ENCODE measurements around the gene GRK4. TPM values are rescaled to one million over a fixed set of nuclear protein-coding genes. Genes with fewer than 3 reads are reported as not detected.
"Not testable (repeated sequence)": the region's sequence is repeated elsewhere in the genome, so short reads cannot be mapped to it uniquely, and the experiment has no call there.

Gene GRK4
- total RNA-seq = 10 to 100 TPM in 5 of 8 experiments, 1 to 10 TPM in 3; 7.3 to 22.2 (median 14.2) TPM

GRCh38 chr4:2963175-2963965 is at the start of gene GRK4, which contains the start of gene NOP14:
GRK4 (plus strand) TSS chr4:2963571; CDS start chr4:2964071, 500 bp downstream.
NOP14 (minus strand) TSS chr4:2963406; CDS start chr4:2963319, 87 bp downstream.
- Histone ChIP-seq H3K4me1 (replicated peaks in 1 of 2) (peaks cover 14 to 29% of the 10 kb centered on the region in 2 donors), H3K27ac (peak within 1 kb of the TSS; percentile 67 to 90), H3K4me3 (peak within 1 kb of the TSS; percentile 76 to 90 (median 84))
- in situ Hi-C loops (cut with MboI; ENCODE audit: low pct_unique_long_range_greater_than_20kb in 2 of 9, low sequenced_read_pairs in 9 of 9, unreplicated experiment in 9 of 9) = no loop called here
- WGBS, 10 experiments = 0 to 3% (median 0%) methylated on average over 1 to 18 of the region's 105 CpGs; no CpG with 5 or more reads in 5 of the 10 experiments
- ATAC-seq (replicated peaks in 6 of 8) = peak; percentile 79 to 92 (median 88)

GRCh38 chr4:2914256-2915126 is 48.9 kb upstream of the GRK4 start:
- in situ Hi-C loops (cut with MboI; ENCODE audit: low pct_unique_long_range_greater_than_20kb in 2 of 9, low sequenced_read_pairs in 9 of 9, unreplicated experiment in 9 of 9) = no loop called here
- Histone ChIP-seq H3K27ac (no peak overlapping the region), H3K4me3 (no peak overlapping the region), H3K4me1 (replicated peaks in 1 of 2) (no peaks in the 10 kb centered on the region)
- WGBS, 10 experiments = 72 to 100% (median 92%) methylated on average over 1 to 8 of the region's 16 CpGs; no CpG with 5 or more reads in 2 of the 10 experiments
- ATAC-seq (replicated peaks in 6 of 8) = no peak

- Histone ChIP-seq H3K4me3 (no peak overlapping the region), H3K27ac (no peak overlapping the region), H3K4me1 (replicated peaks in 1 of 2) (no peaks in the 10 kb centered on the region)
- 79 to 100% (median 80%) methylated on average over 1 to 6 of the region's 9 CpGs; no CpG with 5 or more reads in 7 of the 10 experiments for WGBS, 10 experiments
- in situ Hi-C loops (cut with MboI; ENCODE audit: low pct_unique_long_range_greater_than_20kb in 2 of 9, low sequenced_read_pairs in 9 of 9, unreplicated experiment in 9 of 9) = no loop called here
- no peak for ATAC-seq (replicated peaks in 6 of 8)
Measured at GRCh38 chr4:2915789-2916188, 47.6 kb upstream of the GRK4 start.

GRCh38 chr4:2916696-2917095 is 46.7 kb upstream of the GRK4 start:
- in situ Hi-C loops (cut with MboI; ENCODE audit: low pct_unique_long_range_greater_than_20kb in 2 of 9, low sequenced_read_pairs in 9 of 9, unreplicated experiment in 9 of 9); H3K4me1 ChIP-seq (replicated peaks in 1 of 2); ATAC-seq (replicated peaks in 6 of 8); H3K27ac ChIP-seq; H3K4me3 ChIP-seq: not testable (repeated sequence)
- 92 to 100% (median 100%) methylated on average over 1 to 2 of the region's 2 CpGs; no CpG with 5 or more reads in 6 of the 10 experiments for WGBS, 10 experiments

- H3K4me1 ChIP-seq (replicated peaks in 1 of 2); H3K4me3 ChIP-seq; in situ Hi-C loops (cut with MboI; ENCODE audit: low pct_unique_long_range_greater_than_20kb in 2 of 9, low sequenced_read_pairs in 9 of 9, unreplicated experiment in 9 of 9); H3K27ac ChIP-seq; ATAC-seq (replicated peaks in 6 of 8): not testable (repeated sequence)
- WGBS, 10 experiments = 100% methylated on average over 1 to 2 of the region's 2 CpGs; no CpG with 5 or more reads in 3 of the 10 experiments
Measured at GRCh38 chr4:2918300-2918699, 45.1 kb upstream of the GRK4 start.

- H3K4me1 ChIP-seq (replicated peaks in 1 of 2); H3K27ac ChIP-seq; H3K4me3 ChIP-seq; ATAC-seq (replicated peaks in 6 of 8); in situ Hi-C loops (cut with MboI; ENCODE audit: low pct_unique_long_range_greater_than_20kb in 2 of 9, low sequenced_read_pairs in 9 of 9, unreplicated experiment in 9 of 9): not testable (repeated sequence)
- 87 to 100% (median 100%) methylated on average over 2 to 6 of the region's 8 CpGs; no CpG with 5 or more reads in 4 of the 10 experiments for WGBS, 10 experiments
Measured at GRCh38 chr4:2918714-2919113, 44.7 kb upstream of the GRK4 start.

GRCh38 chr4:2922453-2923101 is 40.8 kb upstream of the GRK4 start:
- peak overlapping the region in 1 of 2 donors; percentile 52 for H3K27ac ChIP-seq

GRCh38 chr4:2923141-2923551 is 40.2 kb upstream of the GRK4 start:
- H3K27ac ChIP-seq = peak overlapping the region in 1 of 2 donors; percentile 52
- in situ Hi-C loops (cut with MboI; ENCODE audit: low pct_unique_long_range_greater_than_20kb in 2 of 9, low sequenced_read_pairs in 9 of 9, unreplicated experiment in 9 of 9) = no loop called here
- WGBS, 10 experiments = 67 to 100% (median 80%) methylated on average over 1 to 4 of the region's 10 CpGs; no CpG with 5 or more reads in 3 of the 10 experiments
- H3K4me3 ChIP-seq = no peak overlapping the region
- peaks cover 0 to 9% of the 10 kb centered on the region in 2 donors for H3K4me1 ChIP-seq (replicated peaks in 1 of 2)
- ATAC-seq (replicated peaks in 6 of 8) = peak in 6 of 8 experiments; percentile 6 to 38 (median 16)

More at GRCh38 chr4:2922453-2923101, 40.8 kb upstream of the GRK4 start:
- ATAC-seq (replicated peaks in 6 of 8); H3K4me1 ChIP-seq (replicated peaks in 1 of 2); in situ Hi-C loops (cut with MboI; ENCODE audit: low pct_unique_long_range_greater_than_20kb in 2 of 9, low sequenced_read_pairs in 9 of 9, unreplicated experiment in 9 of 9); H3K4me3 ChIP-seq: not testable (repeated sequence)
- WGBS, 10 experiments = 0 to 80% (median 60%) methylated on average over 1 to 2 of the region's 7 CpGs; no CpG with 5 or more reads in 5 of the 10 experiments

- ATAC-seq (replicated peaks in 6 of 8) = peak in 5 of 8 experiments; percentile 50 to 83 (median 57)
- WGBS, 10 experiments = 50 to 100% (median 88%) methylated on average over 1 to 12 of the region's 16 CpGs; no CpG with 5 or more reads in 3 of the 10 experiments
- no peak overlapping the region for H3K4me3 ChIP-seq
- in situ Hi-C loops (cut with MboI; ENCODE audit: low pct_unique_long_range_greater_than_20kb in 2 of 9, low sequenced_read_pairs in 9 of 9, unreplicated experiment in 9 of 9) = no loop called here
- H3K4me1 ChIP-seq (replicated peaks in 1 of 2) = peaks cover 0 to 9% of the 10 kb centered on the region in 2 donors
- H3K27ac ChIP-seq = no peak overlapping the region
Measured at GRCh38 chr4:2923668-2924173, 39.6 kb upstream of the GRK4 start.

GRCh38 chr4:2924286-2924685 is 39.1 kb upstream of the GRK4 start:
- ATAC-seq (replicated peaks in 6 of 8) = no peak
- Histone ChIP-seq H3K4me1 (replicated peaks in 1 of 2) (peaks cover 0 to 9% of the 10 kb centered on the region in 2 donors), H3K27ac (no peak overlapping the region), H3K4me3 (no peak overlapping the region)
- WGBS, 10 experiments = 70 to 84% (median 80%) methylated on average over 1 to 6 of the region's 8 CpGs; no CpG with 5 or more reads in 5 of the 10 experiments
- in situ Hi-C loops (cut with MboI; ENCODE audit: low pct_unique_long_range_greater_than_20kb in 2 of 9, low sequenced_read_pairs in 9 of 9, unreplicated experiment in 9 of 9) = no loop called here

GRCh38 chr4:2924765-2925301 is 38.5 kb upstream of the GRK4 start:
- H3K4me1 ChIP-seq (replicated peaks in 1 of 2) = peaks cover 0 to 9% of the 10 kb centered on the region in 2 donors
- 82 to 100% (median 98%) methylated on average over 1 to 6 of the region's 7 CpGs; no CpG with 5 or more reads in 4 of the 10 experiments for WGBS, 10 experiments
- no peak overlapping the region for H3K27ac ChIP-seq
- H3K4me3 ChIP-seq = no peak overlapping the region
- ATAC-seq (replicated peaks in 6 of 8) = peak in 1 of 8 experiments; percentile 28
- in situ Hi-C loops (cut with MboI; ENCODE audit: low pct_unique_long_range_greater_than_20kb in 2 of 9, low sequenced_read_pairs in 9 of 9, unreplicated experiment in 9 of 9) = loop anchor here in 1 of 9 experiments (25.0 kb wide), 1 partner anchor 163 kb away; the partner anchor contains the start of gene TNIP2

- Histone ChIP-seq H3K27ac (no peak overlapping the region), H3K4me1 (replicated peaks in 1 of 2) (peaks cover 0 to 9% of the 10 kb centered on the region in 2 donors), H3K4me3 (no peak overlapping the region)
- in situ Hi-C loops (cut with MboI; ENCODE audit: low pct_unique_long_range_greater_than_20kb in 2 of 9, low sequenced_read_pairs in 9 of 9, unreplicated experiment in 9 of 9) = loop anchor here in 1 of 9 experiments (25.0 kb wide), 1 partner anchor 163 kb away; the partner anchor contains the start of gene TNIP2
- ATAC-seq (replicated peaks in 6 of 8) = no peak
- 40 to 100% (median 93%) methylated on average over 1 to 3 of the region's 5 CpGs; no CpG with 5 or more reads in 3 of the 10 experiments for WGBS, 10 experiments
Measured at GRCh38 chr4:2925496-2925895, 37.9 kb upstream of the GRK4 start.

Measured in motor neuron (in vitro differentiated cells).